Activated gamma-delta T cell treated with Interleukin-2 at 50 U/mL for 16 hours (primary cell): ENCODE data around the gene NDUFS2.

Source experiments
- DNase-seq: peaks from one replicate; pipeline ENCODE4 v3.0.0-alpha.2; 2020

NDUFS2 gene

DNA sequence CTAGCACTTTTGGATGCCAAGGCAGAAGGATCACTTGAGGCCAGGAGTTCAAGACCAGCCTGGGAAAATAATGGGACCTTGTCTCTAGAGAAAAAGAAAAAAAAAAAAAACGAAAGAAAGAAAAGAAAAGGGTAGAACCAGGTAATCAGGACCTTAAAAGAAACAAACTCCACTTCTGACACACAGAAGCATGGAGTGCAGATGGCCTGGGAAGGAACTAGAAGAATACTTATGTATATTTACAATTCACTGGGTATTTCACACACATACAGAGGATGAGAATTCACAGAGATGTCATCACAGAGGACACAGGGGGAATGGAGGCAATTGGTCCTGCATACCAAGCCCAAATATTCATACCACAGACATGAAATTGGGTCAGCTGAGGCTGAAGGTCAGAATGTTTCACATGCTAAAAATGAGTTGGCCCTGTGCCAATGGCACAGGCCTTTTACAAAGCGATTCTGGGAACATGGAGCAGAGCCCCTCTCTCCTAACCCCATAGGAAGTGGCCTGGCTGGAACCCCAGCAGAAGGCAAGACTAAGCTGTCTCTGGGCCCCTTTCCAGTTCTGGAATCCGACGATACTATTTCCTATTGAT, 29.3 kb upstream of the NDUFS2 start:
- DNase-seq: no peak

- no peak for DNase-seq
Observed at GRCh38 chr1:161173711-161174110, 28.5 kb upstream of the NDUFS2 start.

GRCh38 chr1:161174911-161175310, 27.3 kb upstream of the NDUFS2 start:
- DNase-seq: no peak

- DNase-seq: no peak
Observed at GRCh38 chr1:161175771-161176453, 26.3 kb upstream of the NDUFS2 start.

DNA sequence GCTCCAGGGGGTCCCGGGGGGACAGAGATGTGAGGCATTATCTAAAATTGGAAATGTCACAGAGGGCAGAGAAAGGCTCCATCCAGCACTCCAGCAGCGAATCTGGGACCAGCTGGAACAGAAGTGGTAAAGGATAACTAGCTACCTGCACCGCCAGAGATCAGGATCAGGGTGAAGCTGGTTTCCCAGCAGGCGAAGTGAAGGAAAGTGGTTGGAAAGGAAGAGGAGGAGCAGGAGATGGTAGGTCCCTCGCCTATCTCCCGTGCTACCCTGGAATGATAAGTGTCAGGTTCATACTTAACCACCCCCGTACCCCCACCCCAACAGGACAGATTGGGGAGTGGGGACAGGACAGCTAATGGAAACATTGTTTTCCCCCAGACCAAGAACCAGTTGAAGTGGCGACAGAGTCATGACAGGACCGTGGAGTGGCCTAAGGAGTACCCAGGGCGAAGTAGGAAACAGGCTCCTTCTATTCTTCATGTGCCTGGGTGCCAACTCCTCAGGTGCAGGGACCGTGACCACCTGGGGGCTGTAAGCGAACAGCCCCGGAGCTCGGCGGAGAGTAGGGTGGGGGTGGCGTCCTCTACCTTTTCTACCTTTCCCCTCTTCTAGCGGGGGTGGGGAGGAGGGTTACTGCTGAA, 25.6 kb upstream of the NDUFS2 start:
- no peak for DNase-seq

- peak; percentile 93 for DNase-seq
Observed at GRCh38 chr1:161177112-161177935, 24.8 kb upstream of the NDUFS2 start, which contains the start of gene B4GALT3. Gene B4GALT3, minus strand, starts transcription at chr1:161177507. Its CDS starts 1,447 bp downstream, at chr1:161176060.

- DNase-seq: no peak
Observed at GRCh38 chr1:161177936-161178244, 24.3 kb upstream of the NDUFS2 start.

DNA sequence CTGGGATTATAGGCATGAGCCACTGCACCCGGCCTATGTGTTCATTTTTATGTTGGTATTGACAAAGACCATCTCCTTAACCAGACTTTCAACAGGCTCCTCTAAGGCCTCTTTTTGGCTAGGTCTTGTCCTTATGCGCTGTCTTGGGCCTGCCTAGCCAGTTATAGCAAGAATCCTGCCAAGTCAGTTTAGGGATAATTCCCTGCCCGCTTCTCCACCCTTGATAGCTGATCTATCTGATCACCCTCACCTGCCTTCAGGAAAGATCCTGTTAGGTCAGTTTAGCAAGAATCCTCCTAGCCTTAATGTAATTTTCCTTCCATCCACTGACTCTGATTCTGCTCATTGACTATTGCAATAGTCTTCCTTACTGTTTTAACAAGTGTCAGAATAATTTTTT, 22.5 kb upstream of the NDUFS2 start:
- no peak for DNase-seq

DNA sequence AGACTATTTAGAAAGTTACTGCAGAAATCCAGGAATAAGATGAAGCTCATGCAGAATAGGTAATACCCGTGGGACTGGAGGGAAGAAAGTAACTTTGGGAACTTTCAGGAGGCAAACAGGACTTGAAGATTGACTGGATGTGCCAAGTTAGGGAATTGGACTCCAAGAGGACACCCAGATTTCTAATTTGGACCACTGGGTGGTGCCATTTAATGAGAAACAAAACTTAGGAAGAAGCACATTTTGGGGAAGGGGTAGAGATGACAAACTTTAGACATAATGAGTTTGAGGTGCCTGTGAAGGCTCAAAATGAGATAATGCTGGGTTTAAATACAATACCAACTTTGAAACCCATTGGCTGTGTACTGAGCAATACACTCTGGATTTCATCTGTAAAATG, 21.5 kb upstream of the NDUFS2 start:
- DNase-seq: no peak

DNA sequence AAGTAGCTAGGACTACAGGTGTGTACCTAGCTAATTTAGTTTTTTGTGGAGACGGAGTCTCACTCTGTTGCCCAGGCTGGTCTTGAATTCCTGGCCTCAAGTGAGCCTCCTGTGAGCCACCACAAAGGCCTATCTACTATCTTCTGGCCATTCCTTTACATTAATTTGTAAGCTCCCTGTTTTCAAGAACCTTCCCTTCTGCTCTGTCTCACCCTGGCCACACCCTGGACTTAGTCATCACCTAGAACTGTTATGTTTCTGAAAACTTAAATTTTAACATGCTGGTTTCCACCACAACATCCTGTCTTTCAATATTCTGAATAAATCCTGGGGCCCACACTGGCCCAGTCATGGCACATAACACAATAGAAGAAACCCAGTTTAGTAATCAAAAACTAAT, 20.0 kb upstream of the NDUFS2 start:
- peak; percentile 64 for DNase-seq

GRCh38 chr1:161185282-161185682, 16.9 kb upstream of the NDUFS2 start:
- DNase-seq: peak; percentile 75

GRCh38 chr1:161185732-161186311, 16.3 kb upstream of the NDUFS2 start:
- no peak for DNase-seq

- DNase-seq: no peak
Observed at GRCh38 chr1:161187311-161187710, 14.9 kb upstream of the NDUFS2 start.

- DNase-seq: no peak
Observed at GRCh38 chr1:161188381-161188780, 13.8 kb upstream of the NDUFS2 start.

DNA sequence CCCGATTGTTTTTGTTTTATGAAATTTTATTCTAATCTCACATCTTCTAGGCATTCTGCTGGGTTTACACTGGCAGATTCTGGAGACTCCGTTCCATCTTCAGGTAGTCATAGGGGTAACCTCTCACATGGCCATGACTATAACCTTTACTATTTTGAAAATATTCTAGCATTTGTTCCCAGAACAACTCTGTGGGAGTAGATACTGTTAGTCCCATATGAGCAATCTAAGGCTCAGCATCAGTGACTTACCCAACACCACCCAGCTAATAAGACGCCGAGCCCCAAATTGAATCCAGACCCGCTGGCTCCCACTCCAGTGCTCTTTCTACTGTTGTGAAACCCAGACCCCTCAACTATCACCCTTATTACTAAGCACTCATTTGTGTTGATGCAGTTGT, 13.1 kb upstream of the NDUFS2 start:
- no peak for DNase-seq

- no peak for DNase-seq
Observed at GRCh38 chr1:161190962-161191521, 11.1 kb upstream of the NDUFS2 start.

DNA sequence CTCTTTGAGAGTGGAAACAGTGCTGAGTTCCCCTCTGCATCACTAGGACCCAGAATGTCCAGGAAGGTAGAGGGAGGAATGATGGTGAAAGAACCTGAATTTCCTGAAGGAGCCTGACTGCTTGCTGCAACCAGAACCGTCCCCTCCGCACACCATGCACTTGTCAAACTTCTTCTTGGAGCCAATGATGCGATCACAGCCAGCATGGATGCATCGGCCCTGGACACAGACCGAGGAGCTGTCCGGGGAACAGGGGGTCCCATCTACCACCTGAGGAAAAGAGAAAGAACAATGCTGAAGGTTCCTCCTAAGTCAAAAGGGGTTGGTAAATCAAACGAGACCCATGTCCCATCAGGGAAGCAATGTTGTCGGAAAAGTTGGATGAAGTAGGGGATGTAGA, 10.2 kb upstream of the NDUFS2 start:
- no peak for DNase-seq

DNA sequence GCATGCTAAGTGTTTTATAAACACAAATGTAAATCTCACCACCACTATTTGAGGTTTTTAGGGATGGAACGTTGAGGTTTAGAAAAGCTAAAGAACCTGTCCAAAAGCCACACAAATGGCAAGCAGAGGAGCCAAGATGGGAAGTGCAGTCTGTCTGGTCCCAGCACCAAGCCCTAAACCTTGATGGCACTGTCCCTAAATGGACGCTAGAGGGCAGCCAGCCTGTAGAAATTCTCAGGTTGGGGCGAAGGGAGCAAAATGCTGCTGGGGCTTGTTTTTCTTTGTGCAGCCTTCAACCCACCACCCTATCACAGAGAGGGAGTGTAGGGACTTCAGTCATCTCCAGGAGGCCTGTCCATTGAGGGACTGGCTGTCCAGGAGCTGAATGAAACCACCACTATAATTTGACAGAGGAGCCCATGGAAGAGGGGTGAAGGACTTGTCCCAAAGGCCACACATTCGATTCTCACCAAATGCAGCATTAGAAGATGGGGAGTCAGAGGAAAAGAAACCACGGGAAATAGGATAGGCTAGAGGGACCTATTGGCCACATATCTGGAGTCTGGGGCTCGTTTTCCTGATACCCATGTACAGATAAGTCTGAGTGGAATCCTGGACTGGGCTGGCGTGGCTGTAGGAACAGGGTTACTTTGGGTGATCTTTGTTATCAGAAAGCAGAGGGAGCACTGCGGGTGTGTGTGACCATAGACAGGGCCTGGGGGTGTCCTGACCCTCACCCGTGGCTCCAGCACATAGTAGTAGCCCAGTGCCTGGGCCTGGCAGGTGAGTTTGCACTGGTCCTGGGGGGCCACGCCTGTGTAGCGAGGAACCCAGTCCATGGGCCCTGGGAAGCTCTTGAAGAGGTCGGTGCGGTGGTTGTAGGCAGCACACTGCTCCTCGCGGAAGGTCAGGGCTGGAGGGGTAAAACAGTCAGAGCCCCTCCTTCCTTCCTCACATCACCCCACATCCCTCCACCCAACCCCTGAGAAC, 9.4 kb upstream of the NDUFS2 start:
- DNase-seq: peak; percentile 69

GRCh38 chr1:161193561-161194235, 8.5 kb upstream of the NDUFS2 start:
- DNase-seq: no peak

DNA sequence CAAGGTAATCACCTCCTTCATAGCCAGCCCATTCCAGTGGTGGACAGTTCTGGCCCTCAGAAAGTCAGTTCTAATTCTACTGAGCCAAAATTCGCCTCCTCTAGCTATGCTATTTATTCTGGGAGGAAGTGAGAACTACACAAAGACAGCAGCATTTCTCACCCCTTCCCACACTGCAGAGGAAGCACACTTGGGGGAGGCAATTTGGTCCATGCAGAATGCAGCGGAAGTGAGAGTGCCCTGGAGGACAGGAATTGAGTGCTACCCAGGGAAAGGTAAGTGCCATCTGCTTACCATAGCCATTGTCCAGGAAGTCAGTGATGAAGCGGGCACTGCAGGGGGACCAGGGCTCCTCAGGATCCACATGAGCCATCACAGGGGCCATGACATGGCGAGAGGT, 7.0 kb upstream of the NDUFS2 start:
- DNase-seq: no peak

GRCh38 chr1:161196111-161196510, 6.1 kb upstream of the NDUFS2 start:
- no peak for DNase-seq
